SU-DHL-6 (cell line): ENCODE results near the gene SDCCAG8.

Experiments
- H2AFZ ChIP-seq: fragments of 200-600 bp; sonication (generic); 2 replicates; pipeline ENCODE4 v1.6.1; 2014; ENCODE audit warnings: low read depth, mild to moderate bottlenecking, moderate library complexity, mixed read lengths, antibody characterized with exemption, low read length; ENCODE audit not compliant: severe bottlenecking
- H3F3A ChIP-seq: fragments of 200-600 bp; shearing (Covaris generic); 2 replicates; pipeline ENCODE4 v1.6.0; 2016; ENCODE audit warnings: antibody characterized with exemption, mild to moderate bottlenecking; ENCODE audit not compliant: insufficient read depth
- H3K27ac ChIP-seq: fragments of 200-600 bp; sonication (generic); 2 replicates; pipeline ENCODE4 v1.5.1; 2016; ENCODE audit warnings: low read depth, mild to moderate bottlenecking, low read length, moderate library complexity, mixed read lengths
- H3K27me3 ChIP-seq: fragments of 200-600 bp; sonication (generic), shearing (Covaris generic); 2 replicates; pipeline ENCODE4 v1.6.0; 2014; ENCODE audit warnings: mild to moderate bottlenecking, low read length
- H3K36me3 ChIP-seq: fragments of 200-600 bp; sonication (generic); 2 replicates; pipeline ENCODE4 v1.6.1; 2014; ENCODE audit warnings: mild to moderate bottlenecking, low read length, mixed read lengths
- H3K4me2 ChIP-seq: fragments of 300-600, 200-600 bp; shearing (Covaris generic), sonication (generic); 2 replicates; pipeline ENCODE4 v1.6.0; 2014; ENCODE audit warnings: low read length, low read depth, mild to moderate bottlenecking; ENCODE audit not compliant: poor library complexity, severe bottlenecking
- H3K4me3 ChIP-seq: fragments of 200-600 bp; sonication (generic); 2 replicates; pipeline ENCODE4 v1.5.1; 2014; ENCODE audit warnings: antibody characterized with exemption, low read length, mild to moderate bottlenecking, mixed read lengths; ENCODE audit not compliant: insufficient read depth, poor library complexity, severe bottlenecking
- H3K79me2 ChIP-seq: fragments of 200-600 bp; sonication (generic); 2 replicates; pipeline ENCODE4 v1.6.1; 2014; ENCODE audit warnings: mild to moderate bottlenecking, low read length, moderate library complexity; ENCODE audit not compliant: insufficient read depth
- H3K9ac ChIP-seq: fragments of 200-600 bp; sonication (generic); 2 replicates; pipeline ENCODE4 v1.7.0; 2014; ENCODE audit warnings: mild to moderate bottlenecking, low read length
- H3K9me2 ChIP-seq: fragments of 200-600 bp; sonication (generic); replicated peaks from 2 replicates; pipeline ENCODE4 v1.6.1; 2014; ENCODE audit warnings: low read length; ENCODE audit not compliant: insufficient read depth
- H3K9me3 ChIP-seq: fragments of 200-600 bp; sonication (generic); 2 replicates; pipeline ENCODE4 v1.6.1; 2014; ENCODE audit warnings: low read length, mixed read lengths; ENCODE audit not compliant: insufficient read depth
- H4K20me1 ChIP-seq: fragments of 200-600 bp; sonication (generic); 2 replicates; pipeline ENCODE4 v1.6.1; 2014; ENCODE audit warnings: low read depth, mild to moderate bottlenecking, antibody characterized with exemption, low read length, moderate library complexity, mixed read lengths
- CTCF ChIP-seq: fragments of 200-600 bp; sonication (generic); IDR thresholded peaks from one replicate; pipeline ENCODE4 v1.5.1; 2017; ENCODE audit warnings: antibody characterized with exemption, mild to moderate bottlenecking, low read length, moderate library complexity; ENCODE audit not compliant: insufficient read depth, poor library complexity, severe bottlenecking
- EZH2phosphoT487 ChIP-seq: fragments of 200-600 bp; sonication (generic), shearing (Covaris generic); conservative IDR thresholded peaks from 2 replicates; pipeline ENCODE4 v1.6.1; 2018; ENCODE audit warnings: mild to moderate bottlenecking, antibody characterized with exemption, low read length, moderate library complexity, mixed read lengths

The SDCCAG8 gene

DNA sequence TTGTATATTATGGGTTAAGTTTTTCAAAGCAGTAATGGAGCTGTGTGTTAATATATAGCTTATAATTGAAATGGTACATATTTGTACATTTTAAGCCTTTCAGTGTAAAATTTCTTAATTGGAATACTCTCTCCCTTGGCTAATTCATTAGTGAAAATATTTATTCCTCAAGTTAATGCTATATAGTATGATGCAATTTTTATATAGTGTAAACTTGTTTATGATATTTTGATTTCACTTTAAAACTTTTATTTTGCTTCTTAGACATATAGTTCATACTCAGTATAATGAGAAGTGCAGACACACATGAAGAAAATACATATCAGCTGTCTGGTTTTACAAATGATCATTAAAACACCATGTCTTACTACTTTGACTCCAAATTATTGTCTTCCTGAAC, 140.6 kb downstream of the SDCCAG8 start:
- Histone ChIP-seq H3F3A (no peaks in the 10 kb centered on the region), H3K27ac (no peak overlapping the region)

DNA sequence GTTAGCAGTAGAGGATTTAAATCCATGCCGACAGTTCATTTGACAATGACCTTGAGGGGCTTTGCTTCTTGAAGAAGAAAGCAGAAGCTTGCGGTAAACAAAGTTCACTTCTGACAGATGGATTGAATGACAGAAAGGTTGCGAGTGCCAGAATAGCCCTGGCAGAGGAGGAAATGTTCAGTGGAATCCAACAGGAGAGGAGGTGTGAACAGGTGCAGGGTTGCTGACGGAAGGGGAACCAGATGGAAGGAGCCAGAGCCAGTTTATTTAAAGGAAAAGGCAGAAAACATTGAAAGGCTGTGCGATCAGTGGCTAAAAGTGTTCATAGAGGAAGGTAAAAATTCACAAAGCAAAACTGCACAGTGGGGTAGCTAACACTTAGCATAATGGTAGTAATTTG, 141.0 kb downstream of the SDCCAG8 start:
- no peaks in the 10 kb centered on the region for H3K27me3 ChIP-seq
- H3K9me3 ChIP-seq, result no peaks in the 10 kb centered on the region
- H4K20me1 ChIP-seq, result no peaks in the 10 kb centered on the region
- H2AFZ ChIP-seq, result no peak overlapping the region
- H3K4me2 ChIP-seq, result no peak overlapping the region
- no peak for TF ChIP-seq CTCF
- no peak for TF ChIP-seq EZH2phosphoT487
- H3K36me3 ChIP-seq, result no peaks in the 10 kb centered on the region
- H3K9ac ChIP-seq, result no peak overlapping the region
- H3K27ac ChIP-seq, result no peak overlapping the region
- no peak overlapping the region for H3K4me3 ChIP-seq
- no peaks in the 10 kb centered on the region for H3K9me2 ChIP-seq
- H3F3A ChIP-seq, result no peaks in the 10 kb centered on the region
- H3K79me2 ChIP-seq, result no peaks in the 10 kb centered on the region

More for the DNA sequence above, 140.6 kb downstream of the SDCCAG8 start:
- no peaks in the 10 kb centered on the region for H3K36me3 ChIP-seq
- no peak overlapping the region for H3K4me3 ChIP-seq
- H3K4me2 ChIP-seq, result no peak overlapping the region
- no peak overlapping the region for H3K9ac ChIP-seq
- H3K27me3 ChIP-seq, result no peaks in the 10 kb centered on the region
- no peaks in the 10 kb centered on the region for H3K79me2 ChIP-seq
- H3K9me2 ChIP-seq, result no peaks in the 10 kb centered on the region
- no peak for TF ChIP-seq EZH2phosphoT487
- TF ChIP-seq CTCF, result no peak
- H4K20me1 ChIP-seq, result no peaks in the 10 kb centered on the region
- H2AFZ ChIP-seq, result no peak overlapping the region
- no peaks in the 10 kb centered on the region for H3K9me3 ChIP-seq

DNA sequence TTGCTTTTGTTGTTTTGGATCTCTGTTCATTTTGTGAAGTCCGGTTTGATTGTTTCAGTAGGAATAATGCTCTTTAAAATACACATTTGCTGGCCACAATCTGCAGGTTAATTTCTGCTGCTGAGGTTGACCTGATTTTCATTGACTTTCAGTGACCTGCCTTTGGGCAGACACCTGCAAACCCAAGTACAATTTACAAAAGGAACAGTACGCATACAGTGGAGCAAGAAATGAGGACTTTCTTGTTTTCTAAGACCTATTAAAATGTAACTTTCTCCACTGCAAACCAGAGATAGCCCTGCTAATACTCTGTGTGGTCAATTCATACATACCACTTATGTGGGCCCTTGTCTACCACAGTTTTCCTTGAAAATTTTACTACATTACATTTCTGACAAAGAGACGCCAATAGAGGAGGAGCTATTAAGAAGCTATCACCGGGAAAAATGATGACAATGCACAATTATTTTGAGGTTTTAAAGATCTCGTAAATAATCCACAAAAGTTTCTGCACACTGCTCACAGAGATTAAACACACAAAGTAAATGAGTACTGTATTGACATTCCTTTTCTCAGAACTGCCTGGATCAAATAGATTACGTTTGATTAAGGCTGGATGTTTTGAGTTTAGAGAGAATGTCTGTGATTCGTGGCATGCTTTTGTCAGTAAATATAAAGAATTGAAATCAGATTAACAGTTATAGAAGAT, 141.9 kb downstream of the SDCCAG8 start:
- Histone ChIP-seq H2AFZ (no peak overlapping the region), H3F3A (no peaks in the 10 kb centered on the region)

More for the DNA sequence above, 141.9 kb downstream of the SDCCAG8 start:
- Histone ChIP-seq H3K9ac (no peak overlapping the region), H3K79me2 (no peaks in the 10 kb centered on the region), H3K4me2 (no peak overlapping the region), H4K20me1 (no peaks in the 10 kb centered on the region), H3K4me3 (no peak overlapping the region), H3K36me3 (no peaks in the 10 kb centered on the region), H3K9me2 (no peaks in the 10 kb centered on the region), H3K9me3 (no peaks in the 10 kb centered on the region), H3K27ac (no peak overlapping the region), H3K27me3 (no peaks in the 10 kb centered on the region)
- TF ChIP-seq CTCF (no peak), EZH2phosphoT487 (no peak)
